ENCODE measurements around the gene CUL3. TPM values are rescaled to one million over a fixed set of nuclear protein-coding genes. Genes with fewer than 3 reads are reported as not detected.

CUL3 gene
- total RNA-seq, 2 donors from 2014 or later, result 26.5 to 33.3 TPM

- intact Hi-C loops (cut with DNase I), result no loop called here
- TF ChIP-seq CTCF (IDR thresholded peaks at IDR 0.05), result no peak
- TF ChIP-seq POLR2A (IDR thresholded peaks at IDR 0.05), result no peak
- Histone ChIP-seq H3K4me3 (no peak overlapping the region), H3K36me3 (replicated peaks in 1 of 2; ENCODE audit: insufficient read depth in 1 of 2, low read depth in 2 of 2) (peaks cover 0 to 4% of the 10 kb centered on the region in 2 donors), H3K4me1 (no peaks in the 10 kb centered on the region), H3K27me3 (no peaks in the 10 kb centered on the region), H3K27ac (no peak overlapping the region), H3K9me3 (no peaks in the 10 kb centered on the region)
- DNase-seq (no peak), ATAC-seq (no peak)
- 64 to 69% methylated on average over 3 of the region's 3 CpGs for WGBS, 2 donors
These were observed 71.2 kb downstream of the CUL3 start for GRCh38 chr2:224513991-224514390.

GRCh38 chr2:224507789-224508188 is 77.4 kb downstream of the CUL3 start:
- no peaks in the 10 kb centered on the region for H3K27me3 ChIP-seq
- H3K9me3 ChIP-seq, result no peaks in the 10 kb centered on the region
- no peak overlapping the region for H3K27ac ChIP-seq
- peaks cover 0 to 11% of the 10 kb centered on the region in 2 donors for H3K36me3 ChIP-seq (replicated peaks in 1 of 2; ENCODE audit: insufficient read depth in 1 of 2, low read depth in 2 of 2)
- no peak overlapping the region for H3K4me3 ChIP-seq
- DNase-seq, result no peak
- WGBS, 2 donors, result 98 to 100% methylated on average over 1 of the region's 1 CpG
- no peak for ATAC-seq
- intact Hi-C loops (cut with DNase I), result no loop called here
- TF ChIP-seq CTCF (IDR thresholded peaks at IDR 0.05), result no peak
- no peak for TF ChIP-seq POLR2A (IDR thresholded peaks at IDR 0.05)
- H3K4me1 ChIP-seq, result no peaks in the 10 kb centered on the region

GRCh38 chr2:224506494-224506893 is 78.7 kb downstream of the CUL3 start:
- DNase-seq, result no peak
- Histone ChIP-seq H3K36me3 (replicated peaks in 1 of 2; ENCODE audit: insufficient read depth in 1 of 2, low read depth in 2 of 2) (peaks cover 0 to 11% of the 10 kb centered on the region in 2 donors), H3K27ac (no peak overlapping the region), H3K27me3 (no peaks in the 10 kb centered on the region), H3K9me3 (no peaks in the 10 kb centered on the region), H3K4me3 (no peak overlapping the region), H3K4me1 (no peaks in the 10 kb centered on the region)
- 97 to 100% methylated on average over 1 of the region's 1 CpG for WGBS, 2 donors
- intact Hi-C loops (cut with DNase I), result no loop called here
- no peak for ATAC-seq
- no peak for TF ChIP-seq CTCF (IDR thresholded peaks at IDR 0.05)
- no peak for TF ChIP-seq POLR2A (IDR thresholded peaks at IDR 0.05)

- intact Hi-C loops (cut with DNase I), result no loop called here
These were observed 86.2 kb downstream of the CUL3 start for GRCh38 chr2:224498991-224499390.

More at GRCh38 chr2:224498991-224499390, 86.2 kb downstream of the CUL3 start:
- DNase-seq (no peak), ATAC-seq (no peak)
- H3K9me3 ChIP-seq, result no peaks in the 10 kb centered on the region
- H3K4me3 ChIP-seq, result no peak overlapping the region
- H3K36me3 ChIP-seq (replicated peaks in 1 of 2; ENCODE audit: insufficient read depth in 1 of 2, low read depth in 2 of 2), result peaks cover 0 to 9% of the 10 kb centered on the region in 2 donors
- no peaks in the 10 kb centered on the region for H3K27me3 ChIP-seq
- H3K27ac ChIP-seq, result no peak overlapping the region
- H3K4me1 ChIP-seq, result no peaks in the 10 kb centered on the region
- TF ChIP-seq CTCF (IDR thresholded peaks at IDR 0.05) (no peak), POLR2A (IDR thresholded peaks at IDR 0.05) (no peak)
- 74 to 79% methylated on average over 3 of the region's 3 CpGs for WGBS, 2 donors

Data from body of pancreas (tissue), 4 donors.